ENCODE measurements around the gene SYNC.

- no peak for TF ChIP-seq CTCF (IDR thresholded peaks at IDR 0.05)
- TF ChIP-seq POLR2A (IDR thresholded peaks at IDR 0.05): no peak
These were observed 16.2 kb downstream of the SYNC start for GRCh38 chr1:32686387-32686786.

Measured in body of pancreas (tissue), 4 donors.